ENCODE measurements around the gene ZNF714.

The ZNF714 gene

DNA sequence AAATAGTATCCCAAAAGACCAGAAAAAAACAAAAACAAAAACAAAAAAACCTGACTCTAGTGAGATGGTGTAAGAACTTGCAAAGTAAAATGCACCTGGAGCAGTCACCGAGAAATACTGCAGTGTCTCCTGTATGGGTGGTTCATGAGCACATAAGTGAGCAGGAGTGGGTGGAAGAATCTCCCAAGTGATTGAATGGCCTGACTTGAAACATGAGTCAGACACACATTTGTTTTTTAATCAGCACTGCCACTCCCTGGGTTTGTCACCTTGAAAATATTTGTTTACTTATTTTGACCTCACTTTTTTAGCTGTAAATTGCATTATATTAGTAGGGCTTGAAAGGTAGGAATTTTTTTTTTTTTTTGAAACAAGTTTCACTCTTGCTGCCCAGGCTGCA is 61.9 kb downstream of the ZNF714 start:
- Histone ChIP-seq H3K27me3 (ENCODE audit: low read length) (no peaks in the 10 kb centered on the region), H3K4me2 (ENCODE audit: low read depth, low read length, poor library complexity, severe bottlenecking) (no peak overlapping the region), H3K27ac (ENCODE audit: low read depth, low read length) (no peak overlapping the region), H3F3A (ENCODE audit: insufficient read depth) (no peaks in the 10 kb centered on the region), H3K36me3 (ENCODE audit: low read length) (peaks cover 56% of the 10 kb centered on the region), H3K9me2 (replicated peaks; ENCODE audit: insufficient read depth, low read length) (no peaks in the 10 kb centered on the region), H3K9me3 (ENCODE audit: insufficient read depth, low read length) (peaks cover 35% of the 10 kb centered on the region; the same call in 1 of the 2 replicates), H3K4me3 (ENCODE audit: insufficient read depth, low read length, poor library complexity, severe bottlenecking) (no peak overlapping the region), H2AFZ (ENCODE audit: low read depth, low read length, severe bottlenecking) (no peak overlapping the region), H4K20me1 (ENCODE audit: low read depth, low read length) (no peaks in the 10 kb centered on the region), H3K9ac (ENCODE audit: low read length) (no peak overlapping the region), H3K79me2 (ENCODE audit: insufficient read depth, low read length) (peaks cover 32% of the 10 kb centered on the region)
- TF ChIP-seq EZH2phosphoT487 (conservative IDR thresholded peaks at IDR 0.05; ENCODE audit: low read length): no peak
- TF ChIP-seq, protein P1, sequence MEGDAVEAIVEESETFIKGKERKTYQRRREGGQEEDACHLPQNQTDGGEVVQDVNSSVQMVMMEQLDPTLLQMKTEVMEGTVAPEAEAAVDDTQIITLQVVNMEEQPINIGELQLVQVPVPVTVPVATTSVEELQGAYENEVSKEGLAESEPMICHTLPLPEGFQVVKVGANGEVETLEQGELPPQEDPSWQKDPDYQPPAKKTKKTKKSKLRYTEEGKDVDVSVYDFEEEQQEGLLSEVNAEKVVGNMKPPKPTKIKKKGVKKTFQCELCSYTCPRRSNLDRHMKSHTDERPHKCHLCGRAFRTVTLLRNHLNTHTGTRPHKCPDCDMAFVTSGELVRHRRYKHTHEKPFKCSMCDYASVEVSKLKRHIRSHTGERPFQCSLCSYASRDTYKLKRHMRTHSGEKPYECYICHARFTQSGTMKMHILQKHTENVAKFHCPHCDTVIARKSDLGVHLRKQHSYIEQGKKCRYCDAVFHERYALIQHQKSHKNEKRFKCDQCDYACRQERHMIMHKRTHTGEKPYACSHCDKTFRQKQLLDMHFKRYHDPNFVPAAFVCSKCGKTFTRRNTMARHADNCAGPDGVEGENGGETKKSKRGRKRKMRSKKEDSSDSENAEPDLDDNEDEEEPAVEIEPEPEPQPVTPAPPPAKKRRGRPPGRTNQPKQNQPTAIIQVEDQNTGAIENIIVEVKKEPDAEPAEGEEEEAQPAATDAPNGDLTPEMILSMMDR (IDR thresholded peaks at IDR 0.05; ENCODE audit: insufficient read depth, low read length, poor library complexity, severe bottlenecking): no peak

DNA sequence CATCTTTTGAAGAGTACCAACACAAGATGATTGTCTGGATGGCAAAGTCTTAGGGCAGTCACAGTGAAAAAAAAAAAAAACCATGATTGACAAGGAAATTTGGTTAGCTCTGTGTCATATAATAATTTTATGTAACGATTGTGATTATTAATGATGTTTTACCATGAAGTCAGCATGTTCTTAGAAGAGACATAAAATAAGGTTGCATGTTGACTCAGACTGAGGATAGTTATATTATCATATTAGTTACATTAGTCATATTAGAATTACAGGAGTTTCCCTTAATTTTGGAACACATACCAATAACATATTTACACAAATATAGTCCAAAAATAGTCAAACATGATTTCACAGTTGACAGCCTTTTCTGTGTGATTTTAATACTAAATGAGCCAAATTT is 65.5 kb downstream of the ZNF714 start:
- no peaks in the 10 kb centered on the region for H3F3A ChIP-seq (ENCODE audit: insufficient read depth)
- no peaks in the 10 kb centered on the region for H3K9me2 ChIP-seq (replicated peaks; ENCODE audit: insufficient read depth, low read length)
- H3K36me3 ChIP-seq (ENCODE audit: low read length): peaks cover 80% of the 10 kb centered on the region
- no peaks in the 10 kb centered on the region for H3K27me3 ChIP-seq (ENCODE audit: low read length)
- H3K9me3 ChIP-seq (ENCODE audit: insufficient read depth, low read length): peaks cover 35% of the 10 kb centered on the region; the same call in 1 of the 2 replicates
- H4K20me1 ChIP-seq (ENCODE audit: low read depth, low read length): no peaks in the 10 kb centered on the region
- H3K9ac ChIP-seq (ENCODE audit: low read length): no peak overlapping the region
- H3K4me3 ChIP-seq (ENCODE audit: insufficient read depth, low read length, poor library complexity, severe bottlenecking): no peak overlapping the region
- H2AFZ ChIP-seq (ENCODE audit: low read depth, low read length, severe bottlenecking): no peak overlapping the region
- no peak overlapping the region for H3K27ac ChIP-seq (ENCODE audit: low read depth, low read length)
- no peak overlapping the region for H3K4me2 ChIP-seq (ENCODE audit: low read depth, low read length, poor library complexity, severe bottlenecking)
- H3K79me2 ChIP-seq (ENCODE audit: insufficient read depth, low read length): peaks cover 47% of the 10 kb centered on the region
- TF ChIP-seq, protein P1 (IDR thresholded peaks at IDR 0.05; ENCODE audit: insufficient read depth, low read length, poor library complexity, severe bottlenecking): no peak
- TF ChIP-seq EZH2phosphoT487 (conservative IDR thresholded peaks at IDR 0.05; ENCODE audit: low read length): no peak

DNA sequence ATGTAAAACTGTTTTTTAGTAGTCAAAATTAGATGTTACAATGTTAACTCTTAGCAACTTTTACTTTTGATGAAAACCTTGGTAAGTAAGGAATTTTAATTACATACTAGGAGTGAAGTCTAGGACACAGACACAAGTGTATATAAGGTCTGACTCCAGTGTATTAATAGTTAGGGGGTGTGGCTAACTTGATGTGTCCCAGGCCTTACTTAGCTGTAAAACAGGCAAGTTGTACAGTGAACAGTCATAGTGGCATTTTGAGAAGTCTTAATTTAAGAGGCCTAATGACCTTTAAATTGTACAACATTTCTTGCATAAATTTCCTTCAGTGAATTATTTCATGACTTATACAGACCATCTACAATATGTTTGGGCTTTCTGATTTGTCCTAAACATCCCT is 66.7 kb downstream of the ZNF714 start:
- Histone ChIP-seq H3K27ac (ENCODE audit: low read depth, low read length) (no peak overlapping the region), H3K36me3 (ENCODE audit: low read length) (peaks cover 79% of the 10 kb centered on the region), H3F3A (ENCODE audit: insufficient read depth) (no peaks in the 10 kb centered on the region), H4K20me1 (ENCODE audit: low read depth, low read length) (no peaks in the 10 kb centered on the region), H3K27me3 (ENCODE audit: low read length) (no peaks in the 10 kb centered on the region), H3K4me2 (ENCODE audit: low read depth, low read length, poor library complexity, severe bottlenecking) (no peak overlapping the region), H2AFZ (ENCODE audit: low read depth, low read length, severe bottlenecking) (no peak overlapping the region), H3K9me3 (ENCODE audit: insufficient read depth, low read length) (peaks cover 31% of the 10 kb centered on the region; the same call in 1 of the 2 replicates), H3K4me3 (ENCODE audit: insufficient read depth, low read length, poor library complexity, severe bottlenecking) (no peak overlapping the region), H3K79me2 (ENCODE audit: insufficient read depth, low read length) (peaks cover 44% of the 10 kb centered on the region), H3K9me2 (replicated peaks; ENCODE audit: insufficient read depth, low read length) (no peaks in the 10 kb centered on the region), H3K9ac (ENCODE audit: low read length) (no peak overlapping the region)
- no peak for TF ChIP-seq EZH2phosphoT487 (conservative IDR thresholded peaks at IDR 0.05; ENCODE audit: low read length)
- TF ChIP-seq, protein P1 (IDR thresholded peaks at IDR 0.05; ENCODE audit: insufficient read depth, low read length, poor library complexity, severe bottlenecking): no peak

Data from SU-DHL-6 (cell line).